H1 (cell line): Measurements from ENCODE around the gene PAIP2. TPM values are rescaled to one million over a fixed set of nuclear protein-coding genes. Genes with fewer than 3 reads are reported as not detected.
A peak's percentile ranks its signal among the peaks of the same experiment; 100 is the strongest.

Source experiments
- CTCF ChIA-PET: fragments of 300-600 bp; sonication (Branson Sonifier 250); formaldehyde crosslinking; loops from one replicate; lab custom pipeline; 2021; ENCODE audit not compliant: partially characterized antibody; lab: Charles Lee
- POLR2A ChIA-PET: fragments of 300-600 bp; sonication (Branson Sonifier 250); formaldehyde crosslinking; loops from one replicate; lab custom pipeline; 2021; ENCODE audit warnings: inconsistent platforms; ENCODE audit not compliant: partially characterized antibody; lab: Charles Lee
- DNase-seq, 2 experiments: peaks; one replicate each; pipeline versions ENCODE4 v3.0.0 to v3.0.0-alpha.2; 2010 to 2022; ENCODE audit warnings: low spot score in 2 of 2, low read depth in 1 of 2, mixed read lengths in 1 of 2
- FAIRE-seq: peaks from 2 replicates; lab custom pipeline; 2011; peaks lifted over from hg19 to GRCh38; lab: Jason Lieb, UNC
- H2AFZ ChIP-seq: 2 replicates; pipeline ENCODE4 v1.8.1; 2012; ENCODE audit warnings: low read length, inconsistent platforms
- H2AK5ac ChIP-seq: 2 replicates; pipeline ENCODE4 v1.6.1; 2013; ENCODE audit warnings: low read depth, low read length
- H2BK120ac ChIP-seq: replicated peaks from 2 replicates; pipeline ENCODE3; 2013; ENCODE audit warnings: low read depth, low read length, inconsistent platforms
- H2BK12ac ChIP-seq: 2 replicates; pipeline ENCODE4 v1.6.1; 2013; ENCODE audit warnings: low read depth, low read length
- H2BK15ac ChIP-seq: 2 replicates; pipeline ENCODE4 v1.6.1; 2013; ENCODE audit warnings: low read length
- H2BK20ac ChIP-seq: 2 replicates; pipeline ENCODE4 v1.6.1; 2013; ENCODE audit warnings: low read length
- H2BK5ac ChIP-seq: 2 replicates; pipeline ENCODE4 v1.6.1; 2013; ENCODE audit warnings: low read depth, low read length
- H3K14ac ChIP-seq: 2 replicates; pipeline ENCODE4 v1.6.1; 2013; ENCODE audit warnings: inconsistent platforms; ENCODE audit not compliant: insufficient read length
- H3K18ac ChIP-seq: 2 replicates; pipeline ENCODE4 v1.6.1; 2013; ENCODE audit warnings: low read length; ENCODE audit errors: extremely low read depth
- H3K23ac ChIP-seq: 2 replicates; pipeline ENCODE4 v1.6.1; 2013; ENCODE audit warnings: inconsistent platforms; ENCODE audit not compliant: insufficient read length
- H3K23me2 ChIP-seq: 2 replicates; pipeline ENCODE4 v1.6.1; 2013; ENCODE audit warnings: low read depth, low read length
- H3K27ac ChIP-seq: 2 replicates; pipeline ENCODE4 v1.6.1; 2011; ENCODE audit warnings: low read depth, low read length, inconsistent platforms
- H3K27me3 ChIP-seq, 4 experiments: replicated peaks in 1 of 4; 1 replicate in 1 of 4; 2 replicates in 3 of 4; pipeline versions ENCODE4 v1.6.1 to v1.8.1; 2011 to 2013; ENCODE audit warnings: low read length in 3 of 4, mild to moderate bottlenecking in 3 of 4, inconsistent platforms in 2 of 4, mixed read lengths in 2 of 4, moderate library complexity in 1 of 4; ENCODE audit not compliant: control insufficient read depth in 3 of 4, insufficient read depth in 3 of 4; ENCODE audit errors: extremely low read depth in 1 of 4
- H3K36me3 ChIP-seq, 4 experiments: 2 replicates each; pipeline versions ENCODE4 v1.6.1 to v1.8.1; 2011 to 2013; ENCODE audit warnings: mild to moderate bottlenecking in 4 of 4, low read length in 3 of 4, moderate library complexity in 2 of 4, control low read depth in 1 of 4, inconsistent platforms in 1 of 4; ENCODE audit not compliant: insufficient read depth in 4 of 4, control insufficient read depth in 2 of 4
- H3K4ac ChIP-seq: replicated peaks from 2 replicates; pipeline ENCODE3; 2013; ENCODE audit warnings: low read length, low read depth, mixed read lengths, inconsistent platforms; ENCODE audit not compliant: insufficient read length
- H3K4me1 ChIP-seq, 4 experiments: replicated peaks in 1 of 4; 1 replicate in 1 of 4; 2 replicates in 3 of 4; pipeline versions ENCODE4 v1.6.1 to v1.8.1; 2011 to 2013; ENCODE audit warnings: low read length in 3 of 4, inconsistent platforms in 2 of 4, mixed read lengths in 1 of 4; ENCODE audit not compliant: insufficient read depth in 4 of 4, control insufficient read depth in 3 of 4
- H3K4me2 ChIP-seq, 2 experiments: 2 replicates each; pipeline versions ENCODE4 v1.6.1 to v1.8.1; 2011 to 2013; ENCODE audit warnings: low read depth in 2 of 2, low read length in 2 of 2, control low read depth in 1 of 2, inconsistent platforms in 1 of 2, mild to moderate bottlenecking in 1 of 2; ENCODE audit not compliant: insufficient read depth in 1 of 2
- H3K4me3 ChIP-seq, 4 experiments: fragments of 200-600, 300-600 bp in 1 of 4; sonication (generic), shearing (Covaris generic), sonication (Bioruptor Twin) in 1 of 4; 2 replicates each; pipeline versions ENCODE4 v1.5.1 to v1.8.1; 2011 to 2016; ENCODE audit warnings: low read length in 4 of 4, low read depth in 3 of 4, control low read depth in 2 of 4, inconsistent platforms in 2 of 4, mild to moderate bottlenecking in 2 of 4, mixed read lengths in 1 of 4, moderate library complexity in 1 of 4; ENCODE audit not compliant: insufficient read depth in 2 of 4; ENCODE audit errors: extremely low read depth in 1 of 4
- H3K56ac ChIP-seq: replicated peaks from 2 replicates; pipeline ENCODE3; 2013; ENCODE audit warnings: low read depth, mild to moderate bottlenecking, mixed read lengths, low read length, inconsistent platforms; ENCODE audit not compliant: insufficient read length
- H3K79me1 ChIP-seq: 2 replicates; pipeline ENCODE4 v1.6.1; 2013; ENCODE audit warnings: low read depth, low read length, control low read depth
- H3K79me2 ChIP-seq, 2 experiments: 2 replicates each; pipeline versions ENCODE4 v1.6.1 to v1.8.1; 2012 to 2013; ENCODE audit warnings: low read length in 2 of 2, mild to moderate bottlenecking in 2 of 2, inconsistent platforms in 1 of 2; ENCODE audit not compliant: insufficient read depth in 2 of 2, control insufficient read depth in 1 of 2
- H3K9ac ChIP-seq, 4 experiments: replicated peaks in 1 of 4; 1 replicate in 1 of 4; 2 replicates in 3 of 4; pipeline versions ENCODE4 v1.6.1 to v1.8.1; 2011 to 2013; ENCODE audit warnings: low read depth in 3 of 4, low read length in 3 of 4, control low read depth in 2 of 4, mild to moderate bottlenecking in 2 of 4, moderate library complexity in 2 of 4, inconsistent platforms in 1 of 4; ENCODE audit errors: extremely low read depth in 1 of 4
- H3K9me3 ChIP-seq, 2 experiments: 2 replicates each; pipeline versions ENCODE4 v1.6.1 to v1.8.1; 2012 to 2013; ENCODE audit warnings: mild to moderate bottlenecking in 2 of 2, moderate library complexity in 2 of 2, control low read depth in 1 of 2, inconsistent platforms in 1 of 2, low read depth in 1 of 2, low read length in 1 of 2, mixed read lengths in 1 of 2; ENCODE audit not compliant: insufficient read depth in 2 of 2
- H4K20me1 ChIP-seq, 2 experiments: replicated peaks in 1 of 2; 2 replicates each; pipeline versions ENCODE3 to v1.8.1; 2011 to 2013; ENCODE audit warnings: inconsistent platforms in 2 of 2, low read length in 2 of 2, mild to moderate bottlenecking in 1 of 2; ENCODE audit not compliant: insufficient read depth in 2 of 2, control insufficient read depth in 1 of 2
- H4K5ac ChIP-seq: 2 replicates; pipeline ENCODE4 v1.6.1; 2013; ENCODE audit warnings: low read length, low read depth, mixed read lengths, inconsistent platforms; ENCODE audit not compliant: insufficient read length
- H4K8ac ChIP-seq: 2 replicates; pipeline ENCODE4 v1.8.0; 2013; ENCODE audit warnings: mild to moderate bottlenecking, moderate library complexity, low read length, inconsistent platforms; ENCODE audit not compliant: insufficient read depth; ENCODE audit errors: extremely low read depth
- H4K91ac ChIP-seq: replicated peaks from 2 replicates; pipeline ENCODE3; 2013; ENCODE audit warnings: low read length, mixed read lengths, inconsistent platforms; ENCODE audit not compliant: insufficient read length
- KDM4A ChIP-seq: IDR thresholded peaks from one replicate; pipeline ENCODE4 v1.7.1; 2012; ENCODE audit warnings: low read depth, mild to moderate bottlenecking, moderate library complexity, low read length, inconsistent platforms; ENCODE audit not compliant: severe bottlenecking
- RNF2 ChIP-seq: fragments of 200-900, 300-1000 bp; sonication (generic); IDR thresholded peaks from 2 replicates; pipeline ENCODE4 v1.7.1; 2016; ENCODE audit warnings: borderline replicate concordance, low read depth, mild to moderate bottlenecking, antibody characterized with exemption, low read length; ENCODE audit not compliant: poor library complexity, severe bottlenecking; ENCODE audit errors: missing control alignments
- SIX5 ChIP-seq: IDR thresholded peaks from 2 replicates; pipeline ENCODE4 v1.6.1; 2011; ENCODE audit warnings: mild to moderate bottlenecking, low read depth, low read length
- WGBS, 2 experiments: shearing (Covaris generic) in 1 of 2; methylation state at CpG; one replicate each; pipeline versions ENCODE4 v1.1.6 to v1.1.7; 2013 to 2015; ENCODE audit warnings: low lambda C conversion rate in 2 of 2, mixed read lengths in 2 of 2, inconsistent platforms in 1 of 2, low coverage in 1 of 2, missing lambda C conversion rate in 1 of 2; ENCODE audit not compliant: insufficient replicate concordance in 2 of 2, insufficient coverage in 1 of 2, insufficient read length in 1 of 2; ENCODE audit errors: extremely low coverage in 1 of 2, missing lambda C conversion rate in 1 of 2; 5-methylcytosine and 5-hydroxymethylcytosine counted together
- polyA plus RNA-seq, 7 experiments: library from polyadenylated mRNA; depleted of rRNA in 3 of 7; stranded (reverse) in 5 of 7; unstranded in 2 of 7; fragments of >200 nt in 5 of 7; fragments of 200-250 nt in 2 of 7; gene quantifications; 1 replicate in 5 of 7; 2 replicates in 1 of 7; 4 replicates in 1 of 7; pipeline versions ENCODE4 v1.2.1 to v1.2.3, GENCODE V29; 2011 to 2013; ENCODE audit warnings: missing spikeins in 2 of 7, mixed read lengths in 2 of 7
- total RNA-seq: library from RNA; stranded (reverse); fragmentation: NEBNext Ultra II Directional; extraction: Animal tissue kit (Norgen Biotek cat#: 25700); gene quantifications from 2 replicates; pipeline ENCODE4 v1.2.1, GENCODE V29; 2021

The PAIP2 gene
- total and polyA plus RNA-seq, 2 of the 8 experiments (the other 6 are each of a cell fraction or from before 2014, with no cell fraction given): 87.6 to 162 TPM

GRCh38 chr5:139312075-139312474 is 29.6 kb upstream of the PAIP2 start:
- Histone ChIP-seq H3K9ac (no peak overlapping the region), H3K18ac (no peak overlapping the region), H3K4me3 (0 out of 8 replicates have a peak overlapping the region, but pooled peaks of 1 of the 4 experiments have one; percentile 5), H3K4me2 (peak overlapping the region; percentile 16 to 64; a peak in 3 of 4 replicates), H2BK120ac (no peak overlapping the region), H3K56ac (no peak overlapping the region), H3K4me1 (peaks cover 0 to 10% (median 5%) of the 10 kb centered on the region in 4 experiments; a peak in 6 of 7 replicates), H3K23me2 (no peaks in the 10 kb centered on the region), H2BK12ac (no peak overlapping the region), H2BK15ac (no peak overlapping the region), H4K5ac (no peak overlapping the region), H3K14ac (no peak overlapping the region), H2AFZ (no peak overlapping the region), H2BK5ac (no peak overlapping the region), H3K79me2 (peaks cover 40 to 100% of the 10 kb centered on the region in 2 experiments), H3K27ac (no peak overlapping the region), H4K8ac (peak overlapping the region; percentile 14; the same call in 1 of the 2 replicates), H4K20me1 (peaks cover 24 to 46% of the 10 kb centered on the region in 2 experiments), H2BK20ac (no peak overlapping the region), H2AK5ac (no peak overlapping the region; the same call in 1 of the 2 replicates), H3K23ac (no peak overlapping the region), H3K79me1 (no peaks in the 10 kb centered on the region), H3K36me3 (peaks cover 10 to 36% (median 19%) of the 10 kb centered on the region in 4 experiments), H4K91ac (no peak overlapping the region), H3K9me3 (no peaks in the 10 kb centered on the region), H3K4ac (no peak overlapping the region), H3K27me3 (no peaks in the 10 kb centered on the region)
- ChIA-PET POLR2A (interaction anchor here (0.8 to 51.1 kb wide), 7 partner anchors 5 to 64 kb away, joined by 3 to 1766 read pairs (median 11); partner anchors contain the start of genes MATR3 and PAIP2), CTCF (interaction anchor here (0.5 to 1.2 kb wide), 2 partner anchors 30 to 539 kb away, joined by 4 to 7 read pairs; partner anchors contain the start of gene PAIP2)
- WGBS, 2 experiments: 61% methylated on average over 9 of the region's 9 CpGs; no CpG with 5 or more reads in 1 of the 2 experiments
- DNase-seq (no peak), FAIRE-seq (no peak)
- TF ChIP-seq KDM4A: no peak
- no peak for TF ChIP-seq RNF2
- 0 out of 2 replicates have a peak, but pooled peaks have one; percentile 13 for TF ChIP-seq SIX5
